ENCODE results near the gene TRIM13.
"Not testable (repeated sequence)": the region's sequence is repeated elsewhere in the genome, so short reads cannot be mapped to it uniquely, and the experiment has no call there.

The TRIM13 gene

DNA sequence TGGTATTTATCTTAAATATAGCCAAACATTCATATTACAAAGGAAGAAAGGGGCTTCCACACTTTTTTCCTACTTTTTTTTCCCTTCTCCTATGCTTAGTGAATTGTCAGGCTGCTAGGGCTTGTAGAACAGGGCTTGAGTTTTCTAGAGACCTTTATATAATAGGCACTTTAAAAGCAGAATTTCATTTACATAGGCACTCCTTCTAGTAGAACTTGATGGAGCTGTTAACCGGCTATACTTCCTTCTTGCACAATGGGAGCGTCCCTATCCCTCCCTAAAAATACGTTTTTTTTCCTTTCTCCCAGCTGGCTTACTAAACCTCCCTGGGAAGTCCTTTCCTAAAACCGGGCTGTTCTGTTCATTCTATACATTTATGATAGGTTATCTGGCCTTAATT lies 1.1 kb downstream of the TRIM13 start:
- no peak for DNase-seq

DNA sequence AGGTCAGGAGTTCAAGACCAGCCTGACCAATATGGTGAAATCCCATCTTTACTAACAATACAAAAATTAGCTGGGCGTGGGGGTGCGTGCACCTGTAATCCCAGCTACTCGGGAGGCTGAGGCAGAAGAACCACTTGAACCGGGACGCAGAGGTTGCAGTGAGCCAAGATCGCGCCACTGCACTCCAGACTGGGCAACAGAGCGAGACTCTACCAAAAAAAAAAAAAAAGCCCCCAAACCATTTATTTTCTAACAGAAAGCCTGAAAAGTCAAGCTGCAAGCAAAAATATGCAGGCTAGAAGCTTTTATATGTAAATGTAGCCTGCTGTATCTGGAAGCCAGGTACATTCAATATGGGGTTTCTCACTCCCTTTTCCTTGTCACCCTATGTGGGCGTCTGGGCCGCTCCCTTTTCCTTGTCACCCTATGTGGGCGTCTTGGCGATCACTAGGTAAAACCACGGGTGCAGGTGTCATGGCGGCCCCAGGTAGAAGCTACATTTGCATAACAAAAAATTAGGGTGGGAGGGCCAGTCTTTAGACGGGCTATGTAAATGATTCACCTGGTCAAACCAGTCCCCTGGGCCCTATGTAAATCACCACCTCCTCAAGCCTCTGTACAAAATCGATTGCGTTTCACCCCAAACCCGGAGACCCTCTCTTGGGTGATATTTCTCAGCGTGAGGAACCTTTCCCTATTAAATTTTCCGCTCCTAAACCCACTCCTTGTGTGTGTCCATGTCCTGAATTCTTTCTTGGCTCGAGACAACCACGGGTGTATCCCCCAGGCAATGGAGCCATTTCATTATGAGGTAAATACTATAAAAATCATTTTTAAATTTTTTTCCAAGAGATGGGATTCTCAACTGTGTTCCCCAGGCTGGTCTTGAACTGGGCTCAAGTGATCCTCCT lies 2.1 kb downstream of the TRIM13 start:
- DNase-seq = no peak

DNA sequence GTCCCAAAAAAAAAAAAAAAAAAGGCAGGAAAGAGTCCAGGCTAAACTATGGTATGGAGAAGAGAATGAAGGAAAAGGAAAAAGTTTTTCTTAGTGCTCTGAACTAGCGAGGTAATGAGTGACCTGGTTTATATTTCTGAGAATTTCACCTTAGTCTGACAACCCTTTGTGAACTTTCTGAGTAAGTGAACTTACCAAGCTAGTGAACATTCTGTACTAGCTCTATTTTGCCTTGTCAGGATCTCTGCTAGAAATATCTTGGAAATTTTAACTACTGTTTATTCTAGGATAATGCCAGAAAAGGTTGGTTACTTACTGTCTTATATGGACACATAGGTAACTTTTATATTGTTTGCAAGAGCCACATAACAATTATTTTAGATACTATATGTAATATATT lies 4.4 kb downstream of the TRIM13 start:
- no peak for DNase-seq

DNA sequence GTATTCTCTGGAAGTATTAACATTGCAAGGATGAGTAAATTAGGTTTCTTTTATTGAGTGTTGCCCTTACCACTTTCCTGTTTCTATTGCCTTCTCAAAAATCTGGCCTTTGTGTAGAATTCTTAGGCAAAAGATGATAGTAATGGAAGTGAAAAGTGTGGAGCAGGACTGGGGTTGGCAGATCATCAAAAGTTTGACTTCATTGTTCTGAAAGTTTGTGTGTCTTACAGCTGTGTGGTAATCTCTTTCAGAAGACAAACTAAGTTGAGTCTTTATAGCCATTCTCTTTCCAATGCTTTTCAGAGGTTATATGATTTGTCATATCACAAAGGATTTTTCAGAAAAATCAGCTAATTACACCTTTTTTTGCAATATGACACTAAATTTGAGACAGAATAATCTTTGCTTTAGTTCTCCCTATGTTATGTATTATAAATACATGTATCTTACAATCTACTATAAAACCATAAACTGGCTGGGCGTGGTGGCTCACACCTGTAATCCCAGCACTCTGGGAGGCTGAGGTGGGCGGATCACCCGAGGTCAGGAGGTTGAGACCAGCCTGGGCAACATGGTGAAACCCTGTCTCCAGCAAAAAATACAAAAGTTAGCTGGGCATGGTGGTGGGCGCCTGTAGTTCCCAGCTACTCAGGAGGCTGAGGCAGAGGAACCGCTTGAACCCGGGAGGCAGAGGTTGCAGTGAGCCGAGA lies 9.7 kb downstream of the TRIM13 start:
- DNase-seq = no peak

DNA sequence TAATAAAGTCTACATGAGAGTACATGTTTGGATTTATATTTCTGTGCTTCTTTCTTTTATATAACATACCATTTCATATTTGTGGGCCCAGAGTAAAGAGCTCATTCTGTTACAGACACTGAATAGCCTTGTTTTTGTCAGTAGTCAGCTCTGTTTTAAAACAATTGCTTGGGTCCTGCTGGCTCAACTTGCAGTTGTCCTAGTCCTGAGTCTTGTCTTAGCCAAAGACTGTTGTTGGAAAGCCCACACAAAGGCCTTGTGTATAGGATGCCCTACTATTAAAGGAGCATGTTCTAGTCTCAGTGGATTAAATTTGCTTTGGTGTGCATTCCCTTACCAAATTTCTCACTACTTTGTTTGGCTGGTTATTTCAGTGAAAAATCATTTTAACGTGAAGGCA lies 14.6 kb downstream of the TRIM13 start:
- no peak for DNase-seq

DNA sequence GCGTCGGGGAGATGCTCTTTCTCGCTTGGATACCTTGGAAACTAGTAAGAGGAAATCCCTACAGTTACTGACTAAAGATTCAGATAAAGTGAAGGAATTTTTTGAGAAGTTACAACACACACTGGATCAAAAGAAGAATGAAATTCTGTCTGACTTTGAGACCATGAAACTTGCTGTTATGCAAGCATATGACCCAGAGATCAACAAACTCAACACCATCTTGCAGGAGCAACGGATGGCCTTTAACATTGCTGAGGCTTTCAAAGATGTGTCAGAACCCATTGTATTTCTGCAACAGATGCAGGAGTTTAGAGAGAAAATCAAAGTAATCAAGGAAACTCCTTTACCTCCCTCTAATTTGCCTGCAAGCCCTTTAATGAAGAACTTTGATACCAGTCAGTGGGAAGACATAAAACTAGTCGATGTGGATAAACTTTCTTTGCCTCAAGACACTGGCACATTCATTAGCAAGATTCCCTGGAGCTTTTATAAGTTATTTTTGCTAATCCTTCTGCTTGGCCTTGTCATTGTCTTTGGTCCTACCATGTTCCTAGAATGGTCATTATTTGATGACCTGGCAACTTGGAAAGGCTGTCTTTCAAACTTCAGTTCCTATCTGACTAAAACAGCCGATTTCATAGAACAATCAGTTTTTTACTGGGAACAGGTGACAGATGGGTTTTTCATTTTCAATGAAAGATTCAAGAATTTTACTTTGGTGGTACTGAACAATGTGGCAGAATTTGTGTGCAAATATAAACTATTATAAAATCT lies 15.7 kb downstream of the TRIM13 start:
- DNase-seq = no peak

DNA sequence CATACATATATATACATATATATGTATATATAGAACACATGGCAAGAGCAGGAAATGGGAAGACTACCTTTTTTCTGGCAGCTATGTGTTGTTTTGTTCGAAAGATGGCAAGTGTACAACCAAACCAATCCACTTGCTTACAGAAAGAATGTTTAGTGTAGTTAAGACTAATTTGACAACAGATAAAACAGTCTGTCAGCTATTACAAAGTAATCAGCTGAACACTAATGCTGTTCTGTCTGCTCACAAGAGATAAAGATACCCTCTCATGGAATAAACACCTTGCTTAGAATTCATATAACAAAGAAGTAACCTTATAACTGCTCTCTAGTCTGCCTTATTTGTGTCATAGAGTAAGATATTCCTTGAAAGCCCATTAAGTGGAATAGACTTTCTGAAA lies 17.5 kb downstream of the TRIM13 start:
- no peak for DNase-seq

DNA sequence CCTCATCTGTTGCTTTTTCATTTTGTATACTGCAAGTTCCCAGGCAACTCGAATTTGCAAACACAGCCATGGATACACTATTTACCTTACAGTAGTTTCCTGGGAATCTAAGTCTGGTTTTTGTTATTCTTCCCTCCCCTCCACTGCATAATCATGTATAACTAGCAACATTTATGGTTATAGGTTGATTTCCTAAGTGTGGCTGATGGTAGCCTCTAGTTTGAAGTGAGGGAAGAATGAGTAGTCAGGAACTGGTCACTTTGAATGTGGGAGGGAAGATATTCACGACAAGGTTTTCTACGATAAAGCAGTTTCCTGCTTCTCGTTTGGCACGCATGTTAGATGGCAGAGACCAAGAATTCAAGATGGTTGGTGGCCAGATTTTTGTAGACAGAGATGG lies 18.4 kb downstream of the TRIM13 start, which contains the start of gene KCNRG:
Gene KCNRG (plus strand): TSS at position 187 of the 400 bp plus-strand sequence. CDS start 50 bp downstream, at position 237.
- no peak for DNase-seq

DNA sequence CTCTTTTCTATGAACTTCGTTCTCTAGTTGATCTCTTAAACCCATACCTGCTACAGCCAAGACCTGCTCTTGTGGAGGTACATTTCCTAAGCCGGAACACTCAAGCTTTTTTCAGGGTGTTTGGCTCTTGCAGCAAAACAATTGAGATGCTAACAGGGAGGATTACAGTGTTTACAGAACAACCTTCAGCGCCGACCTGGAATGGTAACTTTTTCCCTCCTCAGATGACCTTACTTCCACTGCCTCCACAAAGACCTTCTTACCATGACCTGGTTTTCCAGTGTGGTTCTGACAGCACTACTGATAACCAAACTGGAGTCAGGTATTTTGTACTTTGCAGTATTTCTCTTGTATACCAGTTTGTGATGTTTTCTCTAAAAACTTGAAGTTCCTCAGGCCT lies 18.9 kb downstream of the TRIM13 start:
- DNase-seq = no peak

DNA sequence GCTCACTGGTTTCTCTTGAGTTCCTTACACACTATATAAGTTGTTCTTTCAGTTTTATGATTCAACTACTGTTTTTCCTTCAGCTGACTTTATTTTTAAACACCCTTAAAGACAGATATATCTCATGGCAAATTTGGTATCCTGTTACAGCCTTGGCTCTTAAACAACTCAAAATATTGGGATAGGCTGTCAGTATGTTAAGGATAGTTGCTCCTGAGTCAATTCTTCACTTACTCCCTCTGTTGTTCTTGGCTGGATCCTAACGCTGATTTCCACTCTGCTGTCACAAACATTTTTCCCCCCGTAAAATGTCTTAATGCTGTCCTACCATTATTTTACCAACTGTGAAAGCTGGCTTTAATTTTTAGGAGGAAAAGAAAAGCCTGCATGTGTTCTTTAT lies 19.6 kb downstream of the TRIM13 start:
- DNase-seq = no peak

DNA sequence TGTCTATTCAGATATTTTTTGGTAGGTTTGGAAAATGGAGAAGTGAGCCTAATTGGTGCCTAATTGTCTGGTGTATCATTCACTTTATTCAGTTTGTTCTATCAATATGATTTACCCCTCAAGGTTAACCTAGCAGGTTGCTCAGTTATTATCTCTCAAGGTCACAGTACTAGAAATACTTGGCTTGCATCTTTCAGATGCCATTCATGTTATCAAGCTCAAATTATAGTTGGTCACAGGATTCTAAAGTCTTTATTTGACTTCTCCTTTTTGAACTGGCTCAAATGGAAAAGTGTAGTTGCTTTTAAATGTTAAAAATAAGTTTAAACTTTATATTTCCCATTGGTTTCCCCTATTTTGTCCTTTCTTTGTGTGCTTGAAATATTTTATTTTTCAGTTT lies 21.0 kb downstream of the TRIM13 start:
- no peak for DNase-seq

DNA sequence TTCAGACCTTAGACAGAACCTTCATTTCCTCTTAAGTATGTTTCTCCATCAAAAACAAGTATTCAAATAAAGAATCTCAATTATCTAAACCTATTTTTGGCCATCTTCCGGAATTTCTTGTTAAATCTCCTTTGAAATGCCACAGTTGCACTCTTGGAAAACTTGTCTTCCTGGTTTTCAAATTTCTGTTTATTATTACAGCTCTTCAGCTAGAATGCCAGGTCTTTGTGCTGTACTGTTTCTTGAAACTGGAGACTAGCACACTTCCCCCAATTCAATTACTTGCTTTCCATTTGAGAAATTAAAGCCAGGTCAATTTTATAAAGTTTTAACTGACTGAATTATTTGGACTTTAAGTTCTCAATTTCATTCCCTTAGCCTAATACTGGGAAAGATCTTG lies 28.6 kb downstream of the TRIM13 start:
- DNase-seq = no peak

DNA sequence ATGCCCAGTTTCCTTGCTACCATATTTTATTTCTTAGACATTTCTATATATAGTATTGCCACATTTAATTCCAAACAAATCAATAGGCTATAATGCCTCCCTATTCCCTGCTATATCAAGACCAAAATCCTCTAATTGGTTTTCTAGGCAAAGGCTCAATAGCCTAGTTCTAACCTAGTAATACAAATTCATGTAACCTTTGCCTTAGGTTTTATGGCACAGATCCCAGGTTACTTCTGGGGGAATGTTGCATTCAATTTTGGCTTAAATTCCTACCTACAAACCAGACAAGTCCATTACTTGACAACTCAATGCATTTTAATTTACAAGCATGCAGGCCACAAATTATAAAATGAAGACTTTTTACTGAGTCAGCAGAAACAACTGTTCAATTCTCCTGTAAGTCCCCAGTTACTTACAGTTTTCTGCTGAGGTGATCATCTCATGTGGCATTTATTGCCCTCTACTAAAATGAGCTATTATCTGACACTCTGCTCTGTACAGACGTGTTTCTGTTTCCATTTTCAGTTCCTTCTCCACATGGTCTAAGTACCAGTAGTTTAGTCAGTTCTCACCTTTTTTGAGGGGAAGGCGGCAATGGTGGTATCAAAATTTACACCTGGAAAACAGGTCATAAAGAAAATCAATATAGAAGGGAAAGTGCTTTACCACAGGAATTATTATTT lies 30.1 kb downstream of the TRIM13 start:
- no peak for DNase-seq

DNA sequence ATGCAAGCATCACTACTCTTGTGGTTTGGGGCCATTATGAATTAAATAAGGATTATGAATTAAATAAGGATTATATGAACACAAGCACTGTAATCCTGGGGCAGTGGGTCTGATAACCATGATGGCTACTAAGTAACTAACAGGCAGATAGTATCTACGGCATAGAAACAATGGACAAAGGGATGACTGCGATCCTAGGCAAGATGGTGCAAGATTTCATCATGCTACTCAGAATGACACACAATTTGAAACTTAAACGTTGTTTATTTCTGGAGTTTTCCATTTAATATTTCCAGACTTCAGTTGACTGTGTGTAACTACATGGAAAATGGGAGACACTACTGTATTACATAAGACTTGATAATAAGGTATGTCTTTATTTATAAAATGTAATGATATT lies 33.5 kb downstream of the TRIM13 start:
- no peak for DNase-seq

DNA sequence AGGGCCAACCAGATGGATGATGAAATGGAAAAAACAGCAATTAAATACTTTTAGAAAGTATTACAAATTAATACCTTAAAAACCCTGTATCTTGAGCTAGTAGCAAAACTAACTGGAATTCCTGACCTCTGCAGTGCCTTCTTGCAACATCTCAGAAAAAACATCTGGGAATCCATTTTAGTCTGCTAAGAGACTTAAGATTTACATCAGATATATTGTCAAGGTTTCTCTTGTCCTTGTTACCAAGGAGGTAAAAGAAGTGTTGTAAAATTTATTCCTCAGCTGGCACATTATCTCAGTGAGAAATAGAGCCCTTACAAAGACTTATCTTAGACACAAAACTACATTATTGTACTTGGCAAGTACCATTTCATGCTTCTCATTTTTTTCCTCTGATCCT lies 36.9 kb downstream of the TRIM13 start:
- no peak for DNase-seq

DNA sequence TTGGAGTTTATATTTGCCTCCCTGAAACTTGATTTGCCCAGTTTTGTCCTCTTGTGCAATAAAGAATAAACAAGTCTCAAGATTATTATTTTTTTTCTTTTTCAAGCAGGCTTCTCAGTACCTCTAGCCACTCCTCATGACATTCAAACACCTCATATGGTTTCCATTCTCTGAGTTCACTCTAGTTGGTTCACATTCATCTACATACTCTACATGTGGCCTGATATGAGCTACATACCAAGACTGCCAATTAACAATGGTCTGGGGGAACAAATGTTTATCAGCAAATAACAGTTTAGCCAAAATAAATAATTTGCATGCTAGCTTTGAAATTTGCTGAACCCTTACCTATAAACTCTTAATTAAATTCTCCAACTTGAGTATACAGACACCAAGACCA lies 40.9 kb downstream of the TRIM13 start:
- no peak for DNase-seq

DNA sequence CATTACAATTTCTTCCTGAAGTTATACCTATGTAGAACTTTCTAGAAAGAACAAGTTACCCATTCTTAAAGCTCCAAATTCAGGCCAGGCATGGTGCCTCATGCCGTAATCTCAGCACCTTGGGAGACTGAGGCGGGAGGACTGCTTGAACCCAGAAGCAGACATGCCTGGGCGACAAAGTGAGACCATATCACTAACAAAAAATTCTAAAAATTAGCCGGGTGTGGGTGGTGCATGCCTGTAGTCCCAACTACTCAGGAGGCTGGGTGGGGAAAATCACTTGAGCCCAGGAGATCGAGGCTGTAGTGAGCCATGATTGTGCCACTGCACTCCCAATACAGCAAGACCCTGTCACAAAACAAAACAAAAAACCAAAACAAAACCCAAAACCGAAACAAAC lies 41.4 kb downstream of the TRIM13 start:
- DNase-seq = no peak

DNA sequence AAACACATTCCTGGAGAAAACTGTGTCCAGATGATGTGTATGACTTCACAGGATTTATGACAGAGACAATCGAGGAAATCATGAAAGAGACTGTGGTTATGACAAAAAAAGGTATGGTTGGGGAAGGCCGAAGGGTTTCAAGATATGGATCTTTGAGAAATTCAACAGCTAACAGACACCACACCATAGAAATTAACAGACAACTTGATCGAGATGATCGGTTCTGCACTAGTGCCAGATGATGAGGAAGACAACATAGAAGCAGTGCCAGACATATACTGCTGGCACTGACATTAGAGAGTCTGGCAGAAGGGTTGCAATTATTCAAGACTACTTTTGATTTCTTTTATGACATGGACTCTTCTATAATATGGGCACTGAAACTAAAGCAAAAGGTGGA lies 55.6 kb downstream of the TRIM13 start:
- no peak for DNase-seq

DNA sequence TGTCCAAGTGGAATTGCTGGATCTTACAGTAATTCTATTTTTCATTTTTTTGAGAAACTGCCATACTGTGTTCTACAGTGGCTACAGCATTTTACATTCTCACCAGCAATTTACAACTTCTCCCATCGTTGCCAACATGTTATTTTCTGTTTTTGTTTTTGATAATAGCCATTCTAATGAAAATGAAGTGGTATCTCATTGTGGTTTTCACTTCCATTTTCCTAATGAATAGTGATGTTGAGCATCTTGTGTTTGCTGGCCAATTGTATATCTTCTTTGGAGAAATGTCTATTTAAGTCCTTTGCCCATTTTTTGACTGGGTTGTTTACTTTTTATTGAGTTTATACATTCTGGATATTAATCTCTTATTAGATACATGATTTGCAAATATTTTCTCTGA lies 57.0 kb downstream of the TRIM13 start:
- no peak for DNase-seq

DNA sequence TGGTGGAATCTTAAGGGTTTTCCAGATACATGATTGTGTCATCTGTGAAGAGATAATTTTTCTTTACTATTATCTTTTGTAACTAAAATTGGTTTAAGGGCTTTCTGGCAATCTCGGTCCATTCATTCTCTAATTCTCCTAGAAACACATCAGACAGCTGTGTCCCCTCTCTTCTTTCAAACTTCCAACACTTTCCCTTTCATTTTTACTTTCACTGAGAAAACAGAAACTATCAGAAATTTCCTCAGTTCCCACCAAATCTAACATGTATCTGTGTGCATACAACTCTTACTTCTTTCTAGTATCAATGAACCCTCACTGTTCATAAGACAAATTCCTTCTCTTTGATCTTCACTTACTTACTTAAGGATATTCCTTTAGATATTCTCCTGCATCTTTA lies 58.6 kb downstream of the TRIM13 start:
- DNase-seq = no peak

DNA sequence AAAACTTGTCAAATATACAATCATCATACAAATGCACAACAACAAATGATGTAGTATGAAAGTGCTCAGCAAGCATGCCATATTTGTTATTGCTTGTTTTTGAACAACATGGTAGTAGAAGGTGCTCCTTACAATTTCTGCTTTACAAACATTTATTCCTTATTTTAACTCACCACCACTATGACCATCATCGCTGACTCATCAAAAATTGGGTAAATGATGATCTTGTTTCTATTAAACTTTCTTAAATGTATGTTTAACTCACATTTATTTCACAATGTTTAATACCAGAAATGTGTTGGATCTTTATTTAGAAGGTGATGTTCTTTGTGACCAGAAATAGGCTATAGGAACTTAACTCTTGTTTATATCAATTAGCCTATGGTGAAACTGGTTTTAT lies 63.9 kb downstream of the TRIM13 start:
- DNase-seq = no peak

DNA sequence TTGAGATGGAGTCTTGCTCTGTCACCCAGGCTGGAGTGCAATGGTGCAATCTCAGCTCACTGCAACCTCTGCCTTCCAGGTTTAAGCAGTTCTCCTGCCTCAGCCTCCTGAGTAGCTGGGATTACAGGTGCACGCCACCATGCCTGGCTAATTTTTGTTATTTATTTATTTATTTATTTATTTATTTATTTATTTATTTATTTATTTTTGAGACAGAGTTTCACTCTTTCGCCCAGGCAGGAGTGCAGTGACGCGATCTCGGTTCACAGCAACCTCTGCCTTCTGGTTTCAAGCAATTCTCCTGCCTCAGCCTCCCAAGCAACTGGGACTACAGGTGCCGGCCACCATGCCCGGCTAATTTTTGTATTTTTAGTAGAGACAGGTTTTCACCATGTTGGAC lies 65.5 kb downstream of the TRIM13 start:
- not testable (repeated sequence) for DNase-seq

DNA sequence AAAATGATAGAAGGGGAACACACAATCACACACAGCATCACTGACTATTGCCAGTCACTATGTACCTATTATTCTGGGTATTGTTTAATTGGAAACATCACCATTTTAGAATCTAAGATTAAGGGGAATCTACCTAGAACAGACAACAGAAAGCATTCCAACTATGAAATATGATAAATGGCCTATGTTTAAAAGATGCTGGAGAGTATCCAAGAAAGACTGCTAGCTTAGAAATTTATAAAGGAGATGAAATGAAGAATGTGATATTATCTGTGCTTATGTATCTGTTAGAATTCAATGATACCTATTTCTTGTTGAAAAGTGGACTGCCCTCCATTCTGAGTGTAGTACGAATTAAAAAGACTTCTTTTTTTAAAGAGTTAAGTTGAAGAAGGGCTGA lies 68.9 kb downstream of the TRIM13 start:
- no peak for DNase-seq

Data from activated naive CD4-positive, alpha-beta T cell treated with Interleukin-2 at 50 U/mL for 16 hours (primary cell).